ENCODE measurements around the gene LAMB1. TPM values are rescaled to one million over a fixed set of nuclear protein-coding genes. Genes with fewer than 3 reads are reported as not detected.
A peak's percentile ranks its signal among the peaks of the same experiment; 100 is the strongest.

Gene LAMB1
- total RNA-seq (2014; rRNA removed; shearing (Covaris generic)) (not detected in 2 replicates), total RNA-seq (2022) (0.17 TPM in 1 of 2 replicates, not detected in the other), Bru-seq, nascent RNA (percentile 8 among the genes with signal in this experiment), BruChase-seq, experiment 1, labeled RNA remaining after a 6-hour chase (percentile 7 among the genes with signal in this experiment), BruChase-seq, experiment 2, labeled RNA remaining after a 2-hour chase (percentile 11 among the genes with signal in this experiment)
- long read RNA-seq, partial matches to known transcripts = 0 of 1 reads
- long read RNA-seq, other reads (novel, unspliced or antisense) = 1 of 1 reads

DNA sequence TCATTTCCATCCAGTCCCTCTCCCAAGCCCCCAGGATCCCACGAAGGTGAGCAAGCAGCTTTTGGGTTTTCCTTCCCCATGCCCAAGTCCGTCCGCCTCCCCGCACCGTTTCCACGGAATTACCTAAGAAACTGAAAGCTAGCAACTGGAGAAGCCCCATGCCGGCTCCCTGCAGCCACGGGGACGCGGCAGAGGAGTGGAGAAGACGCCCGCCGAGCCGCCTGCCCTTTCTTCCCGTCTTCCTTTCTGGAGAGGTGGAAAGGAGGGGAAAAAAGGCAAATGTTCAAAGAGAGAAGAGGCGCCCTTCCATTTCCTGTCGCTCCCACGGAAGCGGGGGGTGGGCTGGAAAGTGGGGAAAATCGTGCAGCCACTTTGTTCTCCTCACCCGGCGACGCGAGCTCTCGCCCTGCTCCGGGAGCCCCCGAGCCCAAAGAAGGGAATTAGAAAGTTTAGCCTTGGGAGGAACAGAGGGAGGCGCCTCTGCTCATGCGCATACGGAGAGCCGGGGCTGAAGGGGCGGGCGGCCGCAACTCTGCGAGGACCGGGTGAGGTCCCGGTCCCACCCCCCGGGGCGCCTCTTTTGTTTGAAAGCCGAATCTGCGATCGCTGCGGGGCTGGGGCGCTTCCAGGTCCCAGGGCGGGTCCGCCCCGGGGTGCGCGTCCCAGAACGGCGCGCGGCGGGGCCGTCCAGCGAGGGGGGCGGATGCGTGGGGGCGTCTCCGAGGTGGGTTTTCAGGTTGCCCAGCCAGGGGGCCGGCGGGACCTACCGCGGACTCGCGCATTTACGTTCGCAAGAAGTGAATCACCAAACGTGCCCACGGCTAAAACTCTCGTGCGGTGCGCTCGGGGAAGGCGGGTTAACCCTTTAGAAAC, at the start of gene LAMB1:
Gene LAMB1 (minus strand): TSS at position 436 of the 873 bp plus-strand sequence. CDS start 276 bp downstream, at position 160.
- Histone ChIP-seq H4K20me1 (ENCODE audit: insufficient read depth, low read length) (no peaks in the 10 kb centered on the region), H3K27ac (ENCODE audit: low read depth, low read length, poor library complexity, severe bottlenecking) (no peak within 1 kb of the TSS), H3K9me3 (ENCODE audit: low read length) (no peaks in the 10 kb centered on the region), H3K9me2 (ENCODE audit: insufficient read depth, low read length) (no peaks in the 10 kb centered on the region), H3K4me2 (ENCODE audit: low read length) (no peak within 1 kb of the TSS), H2AFZ (ENCODE audit: low read length) (no peak within 1 kb of the TSS), H3K36me3 (ENCODE audit: insufficient read depth, low read length) (no peaks in the 10 kb centered on the region), H3K4me1 (ENCODE audit: insufficient read depth, low read length, poor library complexity, severe bottlenecking) (no peaks in the 10 kb centered on the region), H3K79me2 (ENCODE audit: insufficient read depth, low read depth, low read length) (no peaks in the 10 kb centered on the region), H3K4me3 (ENCODE audit: low read depth, low read length, poor library complexity, severe bottlenecking) (no peak within 1 kb of the TSS)
- no TSS peak for BruUV-seq (replicated peaks)
- POLR2A ChIA-PET = no interaction called here
- no peak for TF ChIP-seq EZH2phosphoT487 (IDR thresholded peaks at IDR 0.05; ENCODE audit: borderline replicate concordance, low read depth, low read length)
- TF ChIP-seq, protein P1, sequence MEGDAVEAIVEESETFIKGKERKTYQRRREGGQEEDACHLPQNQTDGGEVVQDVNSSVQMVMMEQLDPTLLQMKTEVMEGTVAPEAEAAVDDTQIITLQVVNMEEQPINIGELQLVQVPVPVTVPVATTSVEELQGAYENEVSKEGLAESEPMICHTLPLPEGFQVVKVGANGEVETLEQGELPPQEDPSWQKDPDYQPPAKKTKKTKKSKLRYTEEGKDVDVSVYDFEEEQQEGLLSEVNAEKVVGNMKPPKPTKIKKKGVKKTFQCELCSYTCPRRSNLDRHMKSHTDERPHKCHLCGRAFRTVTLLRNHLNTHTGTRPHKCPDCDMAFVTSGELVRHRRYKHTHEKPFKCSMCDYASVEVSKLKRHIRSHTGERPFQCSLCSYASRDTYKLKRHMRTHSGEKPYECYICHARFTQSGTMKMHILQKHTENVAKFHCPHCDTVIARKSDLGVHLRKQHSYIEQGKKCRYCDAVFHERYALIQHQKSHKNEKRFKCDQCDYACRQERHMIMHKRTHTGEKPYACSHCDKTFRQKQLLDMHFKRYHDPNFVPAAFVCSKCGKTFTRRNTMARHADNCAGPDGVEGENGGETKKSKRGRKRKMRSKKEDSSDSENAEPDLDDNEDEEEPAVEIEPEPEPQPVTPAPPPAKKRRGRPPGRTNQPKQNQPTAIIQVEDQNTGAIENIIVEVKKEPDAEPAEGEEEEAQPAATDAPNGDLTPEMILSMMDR (conservative IDR thresholded peaks at IDR 0.05; ENCODE audit: low read length) = no peak
- CTCF ChIA-PET (ENCODE audit: unreplicated experiment) = no interaction called here
- intact Hi-C loops (cut with micrococcal nuclease; ENCODE audit: unreplicated experiment) = no loop called here
- no peak for DNase-seq (ENCODE audit: low spot score)

DNA sequence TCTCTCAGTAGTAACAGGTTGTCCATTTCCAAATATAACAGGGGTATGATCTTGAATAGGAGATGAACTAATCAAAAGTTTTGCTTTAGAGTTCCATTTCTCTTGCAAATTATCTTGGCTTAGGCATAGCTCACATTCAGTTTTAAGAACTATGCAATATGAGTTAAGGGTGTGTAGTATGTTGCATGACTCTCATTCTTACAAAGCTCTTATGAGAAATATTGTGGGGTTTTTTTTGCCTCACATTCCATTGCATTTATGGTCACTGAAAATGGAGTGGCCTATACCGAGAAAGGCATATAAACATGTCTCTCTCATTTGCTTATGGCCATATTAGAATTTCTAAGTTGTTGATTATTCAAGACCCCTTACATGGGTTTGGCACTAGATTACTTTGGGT, 48.5 kb upstream of the LAMB1 start:
- no peak overlapping the region for H3K27ac ChIP-seq (ENCODE audit: low read depth, low read length, poor library complexity, severe bottlenecking)
- no peak overlapping the region for H3K4me2 ChIP-seq (ENCODE audit: low read length)
- no peak overlapping the region for H3K4me3 ChIP-seq (ENCODE audit: low read depth, low read length, poor library complexity, severe bottlenecking)
- BruUV-seq (replicated peaks) = no TSS peak
- DNase-seq (ENCODE audit: low spot score) = no peak
- POLR2A ChIA-PET = interaction anchor here (0.9 kb wide), 1 partner anchor 10 kb away, joined by 4 read pairs; no protein-coding TSS in a partner anchor
- no peak overlapping the region for H2AFZ ChIP-seq (ENCODE audit: low read length)
- intact Hi-C loops (cut with micrococcal nuclease; ENCODE audit: unreplicated experiment) = no loop called here
- H3K79me2 ChIP-seq (ENCODE audit: insufficient read depth, low read depth, low read length) = no peaks in the 10 kb centered on the region
- TF ChIP-seq, protein P1 (conservative IDR thresholded peaks at IDR 0.05; ENCODE audit: low read length) = no peak
- TF ChIP-seq EZH2phosphoT487 (IDR thresholded peaks at IDR 0.05; ENCODE audit: borderline replicate concordance, low read depth, low read length) = no peak
- no peaks in the 10 kb centered on the region for H3K36me3 ChIP-seq (ENCODE audit: insufficient read depth, low read length)
- H3K9me2 ChIP-seq (ENCODE audit: insufficient read depth, low read length) = no peaks in the 10 kb centered on the region
- CTCF ChIA-PET (ENCODE audit: unreplicated experiment) = no interaction called here
- no peaks in the 10 kb centered on the region for H4K20me1 ChIP-seq (ENCODE audit: insufficient read depth, low read length)
- no peaks in the 10 kb centered on the region for H3K9me3 ChIP-seq (ENCODE audit: low read length)
- peaks cover 5% of the 10 kb centered on the region for H3K4me1 ChIP-seq (ENCODE audit: insufficient read depth, low read length, poor library complexity, severe bottlenecking)
